ENCODE data around the gene CNKSR2.
"Not testable (repeated sequence)": the region's sequence is repeated elsewhere in the genome, so short reads cannot be mapped to it uniquely, and the experiment has no call there.

CNKSR2 gene

DNA sequence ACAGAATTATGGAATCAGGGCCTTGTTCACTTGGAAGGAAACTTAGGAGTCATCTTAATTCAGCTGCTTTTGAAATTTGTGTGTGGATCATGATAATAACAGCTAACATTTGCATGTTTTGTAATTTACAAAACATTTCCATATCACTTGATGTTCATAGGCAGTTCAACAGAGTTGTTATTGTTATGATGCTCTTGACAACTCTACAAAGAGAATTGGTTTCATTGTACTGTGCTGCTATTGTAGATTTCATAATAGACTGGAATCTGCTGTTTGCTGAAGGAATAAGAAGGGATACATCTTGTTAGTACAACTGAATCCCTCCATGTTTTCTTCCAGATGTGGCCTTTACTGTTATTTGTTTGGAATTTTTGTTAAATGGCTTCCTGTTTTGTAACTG is 83.5 kb downstream of the CNKSR2 start:
- DNase-seq = no peak

DNA sequence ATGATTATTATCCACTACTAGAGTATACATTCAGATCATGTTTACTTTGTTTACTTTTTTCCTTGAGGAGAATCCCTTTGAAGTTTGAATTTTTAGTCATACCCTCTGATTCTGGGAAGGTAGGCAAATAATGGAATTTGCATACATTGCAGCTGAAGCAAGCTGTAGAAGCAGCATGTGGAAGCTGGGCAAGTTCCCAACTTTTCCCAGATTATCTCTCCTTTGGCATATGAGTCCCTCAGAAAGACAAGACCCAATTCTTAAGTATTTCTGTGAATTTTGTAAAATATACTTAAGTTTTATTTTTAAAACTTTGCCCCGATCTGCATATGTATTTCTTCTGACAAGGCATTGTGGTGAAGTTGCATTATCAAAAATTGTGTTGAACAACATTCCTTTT is 94.9 kb downstream of the CNKSR2 start:
- no peak for DNase-seq

DNA sequence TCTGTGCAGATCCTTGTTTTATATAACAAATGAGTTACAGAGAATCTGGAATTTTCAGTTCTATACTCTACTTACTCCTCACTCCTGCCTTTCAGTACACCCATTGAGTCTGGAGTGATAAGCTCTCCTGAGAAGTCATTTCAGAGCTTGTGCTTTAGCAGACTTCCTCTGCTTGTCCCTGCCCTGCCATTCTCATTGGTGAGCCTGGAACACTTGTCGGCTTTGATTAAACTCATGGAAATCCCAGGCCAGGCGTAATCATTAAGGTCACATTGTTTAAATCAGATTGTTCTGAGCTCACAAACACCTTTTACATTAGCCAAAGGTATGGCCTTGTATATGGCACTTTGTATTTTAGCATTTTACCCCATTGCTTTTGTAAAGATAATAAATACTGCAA is 102.7 kb downstream of the CNKSR2 start:
- DNase-seq = no peak

DNA sequence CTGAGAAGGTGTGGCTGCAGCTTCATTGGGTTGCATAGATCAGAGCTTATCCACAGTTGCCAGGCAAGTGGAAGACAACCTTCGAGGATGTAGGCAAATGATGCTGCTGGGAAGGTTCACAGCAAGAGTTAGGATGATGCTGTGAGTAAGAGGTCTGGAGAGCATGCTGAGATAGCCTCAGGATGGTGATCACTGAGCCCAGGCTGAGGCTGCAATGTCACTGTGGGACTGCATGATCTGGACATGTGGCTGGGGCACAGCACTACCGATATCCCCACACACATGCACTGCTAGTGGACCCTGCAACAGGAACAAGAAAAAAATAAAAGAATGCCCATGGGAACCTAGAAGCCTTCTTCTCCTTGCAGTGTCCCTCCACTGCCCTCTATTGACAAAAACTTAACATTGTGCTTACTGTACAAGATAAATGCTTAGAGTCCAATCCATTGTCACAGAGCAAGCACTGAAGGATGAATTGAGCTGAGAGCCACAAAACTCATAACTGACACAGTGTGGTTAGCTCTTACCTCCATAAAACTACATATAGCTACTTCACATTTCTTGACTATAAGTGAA is 105.6 kb downstream of the CNKSR2 start:
- DNase-seq = peak; percentile 28

DNA sequence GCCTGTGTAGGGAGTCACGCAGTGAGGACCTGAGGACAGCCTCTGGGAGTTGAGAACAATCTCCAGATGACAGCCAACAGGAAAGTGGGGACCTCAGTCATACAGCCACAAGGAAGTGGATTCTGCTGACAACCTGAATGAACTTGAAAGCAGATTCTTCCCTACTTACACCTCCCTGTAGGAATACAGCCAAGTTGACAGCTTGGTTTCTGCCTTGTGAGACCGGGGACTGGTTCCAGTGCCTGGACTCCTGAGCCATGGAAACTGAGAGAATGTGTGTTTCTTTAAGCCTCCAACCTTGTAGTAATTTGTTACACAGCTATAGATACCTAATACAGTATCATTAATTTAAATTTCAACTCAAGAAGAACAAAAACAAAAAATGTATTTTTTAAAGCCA is 107.5 kb downstream of the CNKSR2 start:
- no peak for DNase-seq

DNA sequence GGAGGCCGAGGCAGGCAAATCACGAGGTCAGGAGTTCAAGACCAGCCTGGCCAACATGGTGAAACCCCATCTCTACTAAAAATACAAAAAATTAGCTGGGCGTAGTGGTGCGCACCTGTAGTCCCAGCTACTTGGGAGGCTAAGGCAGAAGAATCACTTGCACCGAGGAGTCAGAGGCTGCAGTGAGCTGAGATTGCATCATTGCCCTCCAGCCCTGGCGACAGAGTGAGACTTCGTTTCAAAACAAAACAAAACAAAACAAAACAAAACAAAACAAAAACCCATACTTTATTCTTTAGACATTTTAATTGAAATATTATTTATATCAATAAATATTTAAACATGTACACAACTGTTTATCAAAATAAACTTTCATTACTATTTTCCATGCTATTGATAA is 109.8 kb downstream of the CNKSR2 start:
- not testable (repeated sequence) for DNase-seq

DNA sequence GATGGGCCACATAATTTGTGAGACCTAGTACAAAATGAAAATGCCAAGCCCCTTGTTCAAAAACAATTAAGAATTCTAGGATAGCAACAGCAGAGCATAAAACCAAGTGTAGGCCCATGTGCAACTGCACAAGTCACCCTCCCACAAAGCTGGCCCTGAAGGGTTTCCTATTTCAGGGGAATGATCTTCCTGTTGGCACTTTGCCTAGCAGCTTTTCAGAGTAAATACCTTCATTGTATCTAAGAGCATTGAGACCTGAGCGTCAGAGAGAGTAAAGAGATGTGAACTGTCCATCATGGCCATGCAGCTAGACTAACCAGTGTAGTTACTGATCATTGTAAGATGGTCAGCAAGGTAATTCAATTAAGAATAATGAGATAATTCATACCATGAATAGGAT is 113.6 kb downstream of the CNKSR2 start:
- DNase-seq = no peak

DNA sequence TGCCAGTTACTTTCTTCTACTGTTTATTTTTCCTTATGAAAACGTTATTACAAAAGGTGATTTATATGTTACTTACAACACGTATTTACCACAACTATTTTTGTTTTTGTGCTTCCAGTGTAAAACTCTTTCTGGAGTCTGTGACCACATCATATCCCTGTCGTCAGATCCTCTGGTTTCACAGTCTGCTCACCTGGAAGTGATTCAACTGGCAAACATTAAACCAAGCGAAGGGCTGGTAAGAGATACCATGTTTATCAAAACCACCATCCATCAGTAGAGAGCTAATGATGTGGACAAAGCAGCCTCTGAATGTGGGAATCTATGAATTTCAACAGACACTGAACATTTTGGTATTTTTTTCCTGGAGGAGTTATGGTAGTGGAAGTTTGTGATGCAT is 116.1 kb downstream of the CNKSR2 start:
- no peak for DNase-seq

DNA sequence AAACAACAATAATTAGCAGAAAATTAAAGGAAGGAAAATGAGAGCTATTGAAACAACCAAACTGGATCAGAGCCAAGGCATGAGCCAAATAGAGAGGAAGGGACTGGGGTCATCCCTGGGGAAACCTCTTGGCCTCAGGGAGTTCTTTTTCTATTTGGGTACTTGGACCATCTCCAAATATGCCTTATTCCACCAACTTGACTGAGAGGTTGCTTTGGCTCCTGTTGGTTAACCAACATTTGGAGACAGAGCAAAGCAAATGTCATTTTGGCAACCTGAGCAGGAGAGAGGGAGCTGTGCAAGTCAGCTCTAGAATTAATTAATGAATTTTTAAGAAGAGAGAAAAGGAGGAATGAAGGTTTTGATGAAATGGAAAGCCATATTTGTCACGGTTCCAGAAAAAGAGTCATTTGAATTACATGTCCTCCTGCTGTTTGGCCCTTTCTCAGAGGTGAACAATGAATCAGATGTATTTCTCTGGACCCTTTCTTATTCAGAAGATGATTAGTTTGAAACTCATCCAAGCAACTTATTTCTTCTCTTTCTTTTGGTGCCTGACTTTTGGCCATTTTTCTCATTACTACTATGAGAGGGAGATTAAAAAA is 119.1 kb downstream of the CNKSR2 start:
- peak; percentile 34 for DNase-seq

DNA sequence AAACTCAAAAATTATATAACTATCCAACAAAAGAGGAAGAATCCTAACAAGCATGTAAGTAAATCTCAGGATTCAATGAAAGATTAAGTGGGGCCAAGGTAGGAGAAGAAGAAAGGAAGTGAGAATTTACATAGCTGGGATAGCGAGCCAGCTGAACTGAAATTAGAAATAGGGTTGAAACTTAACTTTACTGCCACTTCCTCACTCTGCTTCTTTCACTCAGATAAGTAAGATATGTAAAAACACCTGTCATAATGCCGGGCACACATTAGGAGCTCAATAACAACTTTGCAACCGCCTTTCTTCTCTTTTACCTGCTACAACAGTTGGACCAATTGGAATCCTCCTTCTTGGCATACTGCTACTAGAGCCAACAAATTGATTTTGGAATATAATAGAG is 129.4 kb downstream of the CNKSR2 start:
- no peak for DNase-seq

DNA sequence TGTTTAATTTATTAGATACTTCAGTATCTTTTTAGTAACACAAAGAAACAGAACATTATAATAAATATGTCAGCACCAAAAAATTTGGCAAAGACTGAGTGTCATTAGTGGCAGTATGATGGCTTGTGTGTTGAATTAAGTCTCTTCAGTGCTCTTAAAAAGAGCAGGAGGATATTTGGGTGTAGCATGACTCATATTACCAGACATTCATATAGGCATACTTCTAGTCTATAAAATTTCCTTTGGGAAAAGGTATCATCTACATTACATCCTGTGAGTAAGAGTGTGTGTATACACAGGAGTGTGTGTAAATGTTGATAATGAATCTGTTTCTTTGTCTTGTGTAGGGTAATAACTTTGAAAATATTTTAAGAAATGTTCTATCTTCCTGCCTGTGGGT is 135.7 kb downstream of the CNKSR2 start:
- DNase-seq = peak; percentile 31

DNA sequence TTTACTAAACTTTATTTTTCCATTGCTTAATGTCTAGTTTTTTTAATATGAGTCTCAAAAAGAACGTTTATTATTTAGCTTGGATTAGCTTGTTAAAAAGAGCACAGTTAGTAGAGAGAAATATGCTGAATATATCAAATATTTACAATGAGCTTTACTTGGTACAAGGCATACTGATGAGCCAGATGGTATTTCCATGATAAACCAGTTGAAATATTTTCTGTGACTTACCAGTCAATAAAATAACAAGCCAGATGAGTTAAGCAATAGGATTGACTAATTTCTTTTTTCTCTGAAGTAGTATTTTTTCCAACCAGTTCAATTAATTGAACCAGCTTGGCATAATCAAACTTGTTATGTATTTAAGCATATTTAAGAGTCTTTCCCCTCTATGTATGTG is 149.8 kb downstream of the CNKSR2 start:
- DNase-seq = peak; percentile 45

DNA sequence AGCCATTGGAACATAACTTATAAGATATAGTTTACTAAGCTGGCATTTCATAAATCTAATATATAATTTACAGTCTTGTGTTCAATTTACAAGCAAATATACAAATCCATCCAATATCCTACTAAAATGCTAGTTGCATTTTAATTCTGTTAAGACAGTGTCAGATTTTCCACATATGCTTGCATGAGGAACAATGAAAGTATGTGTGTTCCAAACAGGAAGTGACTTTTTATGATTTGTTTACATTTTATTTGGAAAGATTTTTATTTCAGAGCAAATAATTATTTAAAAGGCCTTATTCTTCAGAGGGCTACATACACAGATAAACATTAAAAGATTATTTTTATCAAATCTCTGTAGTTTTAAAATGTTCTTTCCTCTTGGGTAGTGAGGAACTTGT is 153.9 kb downstream of the CNKSR2 start:
- DNase-seq = peak; percentile 61

DNA sequence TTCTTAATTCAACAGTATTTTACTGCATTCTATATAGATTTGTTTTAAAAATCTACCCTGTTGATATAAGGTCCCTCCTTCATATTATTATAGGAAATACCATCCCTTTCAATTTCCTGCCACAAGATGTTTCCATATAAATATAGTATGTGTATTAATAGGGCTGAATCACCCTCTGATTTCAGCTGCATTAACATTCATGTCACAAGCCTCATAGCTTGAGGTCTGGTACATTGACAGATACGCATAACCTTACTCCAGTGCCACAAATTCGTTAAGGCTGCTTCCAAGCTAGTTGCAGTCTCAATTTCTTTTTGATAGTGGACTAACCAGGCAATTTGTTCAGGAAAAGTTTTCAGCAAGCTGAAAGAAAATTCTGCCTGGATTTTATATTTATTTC is 155.6 kb downstream of the CNKSR2 start:
- peak; percentile 54 for DNase-seq

DNA sequence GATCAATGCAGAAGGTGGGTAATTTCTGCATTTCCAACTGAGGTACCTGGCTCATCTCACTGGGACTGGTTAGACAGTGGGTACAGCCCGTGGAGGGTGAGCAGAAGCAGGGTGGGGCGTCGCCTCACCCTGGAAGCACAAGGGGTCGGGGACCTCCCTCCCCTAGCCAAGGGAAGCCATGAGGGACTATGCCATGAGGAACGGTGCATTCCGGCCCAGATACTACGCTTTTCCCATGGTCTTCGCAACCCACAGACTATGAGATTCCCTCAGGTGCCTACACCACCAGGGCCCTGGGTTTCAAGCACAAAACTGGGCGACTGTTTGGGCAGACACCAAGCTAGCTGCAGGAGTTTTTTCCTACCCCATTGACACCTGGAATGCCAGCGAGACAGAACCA is 170.4 kb downstream of the CNKSR2 start:
- DNase-seq = not testable (repeated sequence)

DNA sequence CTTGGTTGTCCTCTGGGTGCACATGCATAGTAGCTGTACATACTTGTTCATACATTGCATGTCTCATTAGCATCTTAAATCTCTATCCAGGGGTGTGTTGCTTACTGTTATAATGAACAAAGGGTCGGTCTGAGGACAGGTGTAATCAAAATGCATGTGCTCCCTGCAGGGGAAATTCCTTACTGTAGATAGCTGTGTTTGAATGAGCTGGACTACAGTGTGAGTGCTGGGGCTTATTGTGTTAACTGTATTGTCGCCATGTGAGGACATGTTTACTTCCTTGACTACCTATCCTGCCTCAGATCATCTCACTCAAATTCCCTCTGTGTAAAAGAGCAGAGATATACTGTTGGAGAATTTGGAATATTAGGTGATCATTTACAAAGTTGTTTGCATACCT is 185.2 kb downstream of the CNKSR2 start:
- DNase-seq = no peak

DNA sequence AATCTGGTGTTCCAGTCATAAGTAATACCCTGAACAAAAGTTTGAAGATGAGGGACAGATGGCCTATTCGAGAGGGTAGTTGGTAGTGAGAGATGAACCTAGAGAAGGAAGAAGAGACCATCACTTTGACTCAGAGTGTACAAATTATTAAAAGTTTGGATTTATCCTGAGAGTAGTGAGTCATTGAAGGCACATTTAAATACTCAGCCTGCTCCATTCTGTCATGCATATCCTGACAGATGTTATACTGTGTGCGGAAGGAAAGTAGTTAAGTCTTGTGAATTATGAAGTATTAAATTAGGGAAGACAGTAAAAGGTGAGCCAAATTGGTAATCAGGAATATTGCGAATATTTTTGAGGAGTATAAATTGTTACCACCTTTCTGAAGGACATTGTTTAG is 190.8 kb downstream of the CNKSR2 start:
- DNase-seq = no peak

DNA sequence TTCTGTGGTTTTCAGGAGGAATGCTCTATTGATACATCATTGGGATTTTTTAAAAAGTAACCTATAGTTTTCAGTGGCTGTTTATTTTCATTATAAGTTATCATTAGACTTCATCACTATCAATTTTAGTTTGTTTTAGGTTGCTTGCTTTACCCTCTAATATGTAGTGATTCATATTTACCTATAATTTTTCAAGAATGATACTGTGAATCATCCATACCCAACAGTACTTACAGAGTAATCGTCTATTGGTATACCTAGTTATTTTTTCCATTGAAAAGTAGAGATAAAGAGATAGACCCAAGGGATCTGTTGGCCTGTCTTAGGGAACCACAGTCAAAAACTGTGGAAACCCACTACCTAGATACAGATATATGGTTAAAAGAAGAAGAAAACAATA is 200.6 kb downstream of the CNKSR2 start:
- no peak for DNase-seq

DNA sequence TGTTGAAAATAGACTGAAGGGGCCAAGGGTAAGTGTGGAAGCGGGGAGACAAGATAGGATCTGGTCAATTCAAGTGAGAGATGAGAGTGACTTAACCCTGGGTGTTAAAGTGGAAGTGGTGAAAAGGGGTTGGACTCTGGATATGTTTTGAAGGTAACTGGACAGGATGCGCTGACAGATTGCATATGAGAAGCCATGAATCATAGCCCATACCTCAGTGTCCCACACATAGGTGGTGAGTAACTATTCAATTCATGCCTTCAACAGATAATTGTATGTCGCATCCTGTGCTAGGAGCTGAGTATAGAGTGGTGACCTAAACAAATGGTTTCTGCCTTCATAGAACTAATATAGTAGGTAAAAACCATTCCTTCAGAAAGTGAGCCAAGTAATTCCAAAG is 207.3 kb downstream of the CNKSR2 start:
- no peak for DNase-seq

DNA sequence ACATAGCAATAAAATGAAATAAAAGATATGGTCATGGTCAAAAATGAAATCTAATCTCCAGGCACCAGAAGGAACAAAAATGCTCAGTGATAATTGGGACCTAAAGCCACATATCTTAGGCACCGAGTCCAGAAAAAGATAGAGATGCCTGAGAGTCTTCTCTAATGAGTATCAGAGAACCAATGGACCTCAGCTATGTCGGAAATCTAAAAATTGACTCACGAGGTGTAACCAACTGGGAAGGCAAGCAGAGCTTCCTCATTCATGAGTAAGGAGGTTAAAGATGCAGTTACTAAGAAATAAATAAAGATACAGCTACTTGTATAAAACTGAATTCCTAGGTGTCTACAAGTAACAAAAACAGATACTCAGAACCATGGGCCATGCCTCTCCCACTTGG is 211.8 kb downstream of the CNKSR2 start:
- DNase-seq = no peak

DNA sequence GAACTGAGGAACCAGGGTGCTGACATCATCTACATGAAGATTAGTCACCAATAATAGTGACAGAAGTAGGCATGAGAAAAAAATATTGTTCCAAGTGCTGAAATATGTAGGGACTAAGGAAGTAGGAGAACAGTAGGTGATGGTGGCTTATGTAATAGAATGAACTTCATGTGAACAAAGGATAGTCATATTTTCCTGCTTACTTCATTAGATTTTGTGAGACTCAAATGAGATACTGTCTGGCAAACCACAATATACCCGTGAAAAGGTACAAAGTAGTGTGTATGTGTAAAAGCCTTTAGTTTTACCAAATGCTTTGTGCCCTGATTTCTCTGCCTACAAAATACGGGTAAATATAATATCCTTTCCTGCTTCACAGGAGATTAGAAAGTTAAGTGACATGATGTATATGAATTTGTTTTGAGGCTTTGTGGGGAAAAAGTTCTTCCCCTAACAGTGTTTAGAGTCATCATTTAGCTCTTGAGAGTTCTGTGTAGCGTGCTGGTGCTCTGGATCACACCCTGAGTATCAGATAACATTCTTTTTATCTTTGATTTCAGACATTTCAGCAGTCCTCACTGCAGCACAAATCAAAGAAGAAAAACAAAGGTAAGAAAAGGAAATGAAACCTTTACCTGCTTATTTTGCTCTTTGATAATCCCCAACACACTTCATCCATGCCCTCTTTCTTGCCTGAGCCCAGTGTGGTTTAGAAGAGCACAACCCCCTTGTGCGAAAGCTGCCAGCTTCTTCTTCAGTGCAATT is 216.0 kb downstream of the CNKSR2 start:
- DNase-seq = no peak

DNA sequence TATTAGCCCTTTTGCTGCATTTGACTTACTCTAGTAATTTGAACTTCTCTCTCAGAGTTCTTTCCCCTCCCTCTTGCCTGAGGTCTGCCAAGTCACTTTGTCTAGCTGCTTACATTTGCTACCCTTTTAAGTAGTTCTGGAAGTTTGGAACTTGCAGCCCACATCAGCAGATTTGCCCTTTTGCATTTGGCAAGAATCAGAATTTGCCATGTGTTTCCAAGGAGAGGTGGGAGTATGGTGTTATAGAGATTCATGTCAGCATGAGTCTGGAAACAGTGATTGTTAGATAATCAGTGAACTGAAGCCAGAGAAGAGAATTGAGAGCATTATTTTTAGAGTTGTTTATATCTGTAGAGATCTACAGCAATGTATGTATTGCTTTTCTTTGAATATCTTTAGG is 231.8 kb downstream of the CNKSR2 start:
- DNase-seq = no peak

DNA sequence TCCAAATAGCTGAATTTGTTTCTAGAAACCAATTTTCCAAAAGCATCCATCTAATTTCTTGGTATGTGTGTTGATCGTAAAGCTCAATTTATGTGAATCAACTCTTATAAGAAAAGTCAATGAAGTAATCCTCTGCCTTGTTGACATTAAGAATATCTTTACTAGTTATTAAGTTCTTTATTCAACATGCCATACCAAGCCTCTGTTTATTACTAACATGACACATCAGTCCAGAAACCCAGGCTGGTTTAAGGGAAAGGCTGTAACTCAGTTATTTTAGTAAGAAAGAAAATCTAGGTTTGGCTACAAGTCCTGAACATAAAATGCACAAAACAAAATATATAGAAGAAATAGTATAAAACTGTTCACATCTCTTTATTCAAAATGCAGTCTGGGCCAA is 235.9 kb downstream of the CNKSR2 start:
- DNase-seq = no peak

DNA sequence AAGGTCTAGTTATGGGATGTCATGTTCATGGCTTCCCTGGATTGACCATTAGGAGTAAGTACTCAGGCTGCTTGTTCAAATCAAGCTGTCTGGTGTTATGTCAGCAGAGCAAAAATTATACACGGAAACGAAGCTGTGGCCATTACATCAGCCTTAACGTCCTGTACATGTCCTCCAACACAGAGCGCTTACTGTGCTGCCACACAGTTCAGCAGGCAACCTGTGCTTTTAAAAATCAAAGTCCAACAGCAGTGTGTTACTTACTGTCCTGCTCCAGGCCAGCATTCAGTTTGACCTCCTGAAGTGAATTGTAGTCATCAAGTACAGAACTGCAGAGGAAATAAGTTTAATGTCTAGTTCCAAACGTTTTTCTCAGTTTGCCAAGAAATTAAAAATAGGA is 237.9 kb downstream of the CNKSR2 start:
- DNase-seq = no peak

DNA sequence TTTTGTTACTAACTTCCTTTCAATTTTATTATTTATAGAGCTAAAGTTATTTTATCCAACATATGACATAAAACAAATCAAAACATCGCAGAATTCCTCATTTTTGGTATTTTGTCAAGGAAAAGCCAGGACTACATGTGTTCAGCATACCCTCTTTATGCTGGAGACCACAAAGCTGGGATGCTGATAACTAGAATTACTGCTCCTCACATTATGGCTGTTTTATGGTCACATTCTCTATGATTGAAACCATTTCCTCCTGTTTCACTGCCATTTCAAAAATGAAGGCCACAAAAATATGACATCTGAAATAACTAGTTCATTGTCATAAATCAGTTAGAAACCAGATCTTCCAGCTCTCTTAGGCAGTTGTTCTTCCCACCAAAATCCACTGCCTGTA is 242.2 kb downstream of the CNKSR2 start:
- no peak for DNase-seq

All from HCEC 1CT (cell line).